Amniotic epithelial cell (primary cell): ENCODE results near the gene TMEM121.
"Not testable (repeated sequence)": the region's sequence is repeated elsewhere in the genome, so short reads cannot be mapped to it uniquely, and the experiment has no call there.

ENCODE experiments used
- DNase-seq: peaks from one replicate; pipeline ENCODE4 v3.0.0-alpha.2; 2010; ENCODE audit warnings: low read depth

Gene TMEM121

GRCh38 chr14:105547072-105547471 lies 20.7 kb downstream of the TMEM121 start:
- DNase-seq = not testable (repeated sequence)

- DNase-seq = no peak
These were observed 21.4 kb downstream of the TMEM121 start for GRCh38 chr14:105547741-105548169.

GRCh38 chr14:105549481-105549880 lies 23.1 kb downstream of the TMEM121 start:
- no peak for DNase-seq

GRCh38 chr14:105554022-105554421 lies 27.6 kb downstream of the TMEM121 start:
- DNase-seq = no peak

GRCh38 chr14:105554523-105554922 lies 28.1 kb downstream of the TMEM121 start:
- no peak for DNase-seq

- not testable (repeated sequence) for DNase-seq
These were observed 31.3 kb downstream of the TMEM121 start for GRCh38 chr14:105557671-105558070.

- DNase-seq = not testable (repeated sequence)
These were observed 32.2 kb downstream of the TMEM121 start for GRCh38 chr14:105558449-105559154.

GRCh38 chr14:105559384-105560047 lies 33.1 kb downstream of the TMEM121 start:
- DNase-seq = not testable (repeated sequence)

- not testable (repeated sequence) for DNase-seq
These were observed 33.8 kb downstream of the TMEM121 start for GRCh38 chr14:105560048-105560669.

GRCh38 chr14:105561345-105561744 lies 35.0 kb downstream of the TMEM121 start:
- DNase-seq = not testable (repeated sequence)

- DNase-seq = no peak
These were observed 36.4 kb downstream of the TMEM121 start for GRCh38 chr14:105562713-105563346.

GRCh38 chr14:105563347-105563737 lies 37.0 kb downstream of the TMEM121 start:
- no peak for DNase-seq

GRCh38 chr14:105564536-105564935 lies 38.2 kb downstream of the TMEM121 start:
- DNase-seq = not testable (repeated sequence)

- DNase-seq = not testable (repeated sequence)
These were observed 39.0 kb downstream of the TMEM121 start for GRCh38 chr14:105565185-105565919.

GRCh38 chr14:105566248-105567163 lies 40.1 kb downstream of the TMEM121 start:
- DNase-seq = not testable (repeated sequence)

GRCh38 chr14:105567164-105568103 lies 41.1 kb downstream of the TMEM121 start:
- not testable (repeated sequence) for DNase-seq

- DNase-seq = not testable (repeated sequence)
These were observed 41.9 kb downstream of the TMEM121 start for GRCh38 chr14:105568140-105568843.

- DNase-seq = no peak
These were observed 42.7 kb downstream of the TMEM121 start for GRCh38 chr14:105568859-105569766.
